OCI-LY1 (cell line): ENCODE measurements around the gene TMOD3.

ENCODE experiments used
- H2AFZ ChIP-seq: fragments of 200-600 bp; sonication (generic), shearing (Covaris generic); 2 replicates; pipeline ENCODE4 v1.6.0; 2014; ENCODE audit warnings: antibody characterized with exemption, mild to moderate bottlenecking, low read length
- H3F3A ChIP-seq: fragments of 200-600 bp; sonication (generic), shearing (Covaris generic); 2 replicates; pipeline ENCODE4 v1.6.0; 2014; ENCODE audit warnings: mild to moderate bottlenecking, antibody characterized with exemption, low read length, moderate library complexity; ENCODE audit not compliant: insufficient read depth
- H3K27ac ChIP-seq: fragments of 200-600 bp; sonication (generic); 2 replicates; pipeline ENCODE4 v1.5.1; 2014; ENCODE audit warnings: low read length, mixed run types, mild to moderate bottlenecking, low read depth; ENCODE audit not compliant: poor library complexity, severe bottlenecking
- H3K27me3 ChIP-seq: fragments of 200-600 bp; sonication (generic); 2 replicates; pipeline ENCODE4 v1.6.0; 2014; ENCODE audit warnings: antibody characterized with exemption, mild to moderate bottlenecking, low read length, moderate library complexity; ENCODE audit not compliant: insufficient read depth
- H3K36me3 ChIP-seq: fragments of 200-600 bp; sonication (generic); 2 replicates; pipeline ENCODE4 v1.6.1; 2014; ENCODE audit warnings: mild to moderate bottlenecking, antibody characterized with exemption, low read length, moderate library complexity, mixed read lengths; ENCODE audit not compliant: insufficient read depth
- H3K4me1 ChIP-seq: fragments of 200-600 bp; sonication (generic); 2 replicates; pipeline ENCODE4 v1.5.1; 2014; ENCODE audit warnings: mild to moderate bottlenecking, low read length, moderate library complexity; ENCODE audit not compliant: insufficient read depth, severe bottlenecking
- H3K4me2 ChIP-seq: fragments of 200-600 bp; sonication (generic), shearing (Covaris generic); 2 replicates; pipeline ENCODE4 v1.6.1; 2014; ENCODE audit warnings: low read length
- H3K4me3 ChIP-seq: fragments of 200-600 bp; sonication (generic); 2 replicates; pipeline ENCODE4 v1.5.1; 2014; ENCODE audit warnings: low read length, low read depth, mild to moderate bottlenecking, mixed read lengths; ENCODE audit not compliant: poor library complexity, severe bottlenecking
- H3K79me2 ChIP-seq: fragments of 200-600 bp; shearing (Covaris generic); 2 replicates; pipeline ENCODE4 v1.6.1; 2016; ENCODE audit warnings: mixed run types, low read length, mixed read lengths; ENCODE audit not compliant: insufficient read depth
- H3K9ac ChIP-seq: fragments of 200-600 bp; sonication (generic), shearing (Covaris generic); 2 replicates; pipeline ENCODE4 v1.6.1; 2014; ENCODE audit warnings: mild to moderate bottlenecking, low read length, mixed read lengths
- H3K9me2 ChIP-seq: fragments of 200-600 bp; sonication (generic), shearing (Covaris generic); 2 replicates; pipeline ENCODE4 v1.6.1; 2014; ENCODE audit warnings: low read depth, mild to moderate bottlenecking, low read length, mixed read lengths
- H3K9me3 ChIP-seq: fragments of 200-600 bp; shearing (Covaris generic); 2 replicates; pipeline ENCODE4 v1.6.1; 2014; ENCODE audit warnings: low read length, mixed read lengths
- H4K20me1 ChIP-seq: fragments of 200-600 bp; sonication (generic), shearing (Covaris generic); 2 replicates; pipeline ENCODE4 v1.6.0; 2016; ENCODE audit warnings: mild to moderate bottlenecking, low read length; ENCODE audit not compliant: insufficient read depth
- EZH2 ChIP-seq: fragments of 200-600 bp; sonication (generic), shearing (Covaris generic); IDR thresholded peaks from 2 replicates; pipeline ENCODE4 v1.8.0; 2017; ENCODE audit warnings: borderline replicate concordance, mixed run types, mild to moderate bottlenecking, antibody characterized with exemption, low read length, moderate library complexity, mixed read lengths
- TF ChIP-seq, protein P1 (sequence below): fragments of 200-600 bp; sonication (generic), shearing (Covaris generic); IDR thresholded peaks from 2 replicates; pipeline ENCODE4 v1.5.1; 2017; ENCODE audit warnings: mild to moderate bottlenecking, antibody characterized with exemption, low read length, moderate library complexity, mixed read lengths

TMOD3 gene

DNA sequence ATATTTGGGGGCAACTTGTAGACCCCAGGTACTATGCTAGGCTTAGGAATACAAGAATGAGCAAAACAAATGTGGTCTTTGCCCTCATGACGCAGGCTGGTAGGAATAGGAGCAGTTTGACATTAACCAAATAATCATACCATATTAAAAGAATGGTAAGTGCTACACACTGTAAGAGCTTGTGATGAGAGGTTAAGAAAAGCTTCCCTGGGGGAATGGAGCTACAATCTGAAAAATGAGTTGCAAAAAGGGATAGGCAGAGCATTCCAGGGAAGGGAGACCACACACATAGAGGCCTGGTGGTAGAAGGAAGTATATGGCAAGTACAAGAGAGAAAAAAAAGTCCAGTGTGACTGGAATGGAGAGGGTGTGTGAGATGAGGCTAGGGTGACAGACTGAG, 37.3 kb downstream of the TMOD3 start:
- no peaks in the 10 kb centered on the region for H3K9me2 ChIP-seq
- no peaks in the 10 kb centered on the region for H3K4me1 ChIP-seq
- H3K4me2 ChIP-seq, result no peak overlapping the region
- H3K4me3 ChIP-seq, result no peak overlapping the region
- no peaks in the 10 kb centered on the region for H3K9me3 ChIP-seq
- no peaks in the 10 kb centered on the region for H3K27me3 ChIP-seq
- no peaks in the 10 kb centered on the region for H3F3A ChIP-seq
- H3K79me2 ChIP-seq, result no peaks in the 10 kb centered on the region
- peaks cover 68% of the 10 kb centered on the region for H3K36me3 ChIP-seq
- no peak overlapping the region for H3K9ac ChIP-seq
- no peaks in the 10 kb centered on the region for H4K20me1 ChIP-seq
- no peak overlapping the region for H2AFZ ChIP-seq
- no peak overlapping the region for H3K27ac ChIP-seq
- no peak for TF ChIP-seq EZH2
- TF ChIP-seq, protein P1, sequence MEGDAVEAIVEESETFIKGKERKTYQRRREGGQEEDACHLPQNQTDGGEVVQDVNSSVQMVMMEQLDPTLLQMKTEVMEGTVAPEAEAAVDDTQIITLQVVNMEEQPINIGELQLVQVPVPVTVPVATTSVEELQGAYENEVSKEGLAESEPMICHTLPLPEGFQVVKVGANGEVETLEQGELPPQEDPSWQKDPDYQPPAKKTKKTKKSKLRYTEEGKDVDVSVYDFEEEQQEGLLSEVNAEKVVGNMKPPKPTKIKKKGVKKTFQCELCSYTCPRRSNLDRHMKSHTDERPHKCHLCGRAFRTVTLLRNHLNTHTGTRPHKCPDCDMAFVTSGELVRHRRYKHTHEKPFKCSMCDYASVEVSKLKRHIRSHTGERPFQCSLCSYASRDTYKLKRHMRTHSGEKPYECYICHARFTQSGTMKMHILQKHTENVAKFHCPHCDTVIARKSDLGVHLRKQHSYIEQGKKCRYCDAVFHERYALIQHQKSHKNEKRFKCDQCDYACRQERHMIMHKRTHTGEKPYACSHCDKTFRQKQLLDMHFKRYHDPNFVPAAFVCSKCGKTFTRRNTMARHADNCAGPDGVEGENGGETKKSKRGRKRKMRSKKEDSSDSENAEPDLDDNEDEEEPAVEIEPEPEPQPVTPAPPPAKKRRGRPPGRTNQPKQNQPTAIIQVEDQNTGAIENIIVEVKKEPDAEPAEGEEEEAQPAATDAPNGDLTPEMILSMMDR, result no peak

DNA sequence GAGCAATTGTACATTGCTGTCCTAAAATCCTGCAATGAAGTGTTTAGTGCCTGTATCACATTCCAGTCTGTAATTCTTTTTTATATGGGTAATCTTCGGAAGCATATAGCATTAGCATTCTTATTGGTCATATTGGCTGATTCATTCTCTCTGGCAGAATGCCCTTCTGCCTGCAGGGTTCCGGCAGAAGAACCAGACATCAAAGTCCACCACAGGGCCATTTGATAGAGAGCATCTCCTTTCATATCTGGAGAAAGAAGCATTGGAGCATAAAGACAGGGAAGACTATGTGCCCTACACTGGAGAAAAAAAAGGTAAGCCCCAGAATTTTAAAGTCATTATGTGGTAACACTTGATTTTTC, 39.6 kb downstream of the TMOD3 start:
- Histone ChIP-seq H3K4me3 (no peak overlapping the region), H2AFZ (no peak overlapping the region), H3K36me3 (peaks cover 62% of the 10 kb centered on the region), H3K4me2 (no peak overlapping the region), H3K9ac (no peak overlapping the region), H3F3A (no peaks in the 10 kb centered on the region), H3K9me2 (no peaks in the 10 kb centered on the region), H3K9me3 (no peaks in the 10 kb centered on the region), H3K27ac (no peak overlapping the region), H4K20me1 (no peaks in the 10 kb centered on the region), H3K79me2 (no peaks in the 10 kb centered on the region), H3K4me1 (no peaks in the 10 kb centered on the region), H3K27me3 (no peaks in the 10 kb centered on the region)
- no peak for TF ChIP-seq EZH2
- TF ChIP-seq, protein P1, result no peak

DNA sequence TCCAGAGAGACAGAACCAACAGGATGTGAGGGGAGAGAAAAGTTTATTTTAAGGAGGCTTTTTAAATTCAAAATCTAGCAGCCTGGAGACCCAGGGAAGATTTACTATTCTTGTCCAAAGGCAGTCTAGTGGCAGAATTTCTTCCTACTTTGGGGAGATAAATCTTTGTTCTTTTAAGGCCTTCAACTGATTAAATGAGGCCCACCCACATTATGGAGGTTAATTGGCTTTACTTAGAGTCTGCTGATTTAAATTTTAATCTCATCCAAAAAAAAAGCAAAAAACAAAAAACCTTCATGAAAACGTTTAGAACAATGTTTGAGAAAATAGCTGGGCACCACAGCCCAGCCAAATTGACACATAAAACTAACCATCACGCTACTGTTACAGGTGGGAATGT, 41.3 kb downstream of the TMOD3 start:
- H3K4me2 ChIP-seq, result no peak overlapping the region
- no peaks in the 10 kb centered on the region for H4K20me1 ChIP-seq
- peaks cover 50% of the 10 kb centered on the region for H3K36me3 ChIP-seq
- no peaks in the 10 kb centered on the region for H3K9me2 ChIP-seq
- no peak overlapping the region for H3K27ac ChIP-seq
- TF ChIP-seq, protein P1, result no peak
- no peak for TF ChIP-seq EZH2
- H3K4me1 ChIP-seq, result no peaks in the 10 kb centered on the region
- no peaks in the 10 kb centered on the region for H3F3A ChIP-seq
- H3K79me2 ChIP-seq, result no peaks in the 10 kb centered on the region
- H3K27me3 ChIP-seq, result no peaks in the 10 kb centered on the region
- H2AFZ ChIP-seq, result no peak overlapping the region
- H3K9ac ChIP-seq, result no peak overlapping the region
- H3K9me3 ChIP-seq, result no peaks in the 10 kb centered on the region
- H3K4me3 ChIP-seq, result no peak overlapping the region
